HFFc6 (cell line): ENCODE results near the gene CYP27C1. TPM values are rescaled to one million over a fixed set of nuclear protein-coding genes. Genes with fewer than 3 reads are reported as not detected.

ENCODE experiments used
- DNase-seq: peaks from one replicate; pipeline ENCODE4 v3.0.0-alpha.2; 2018
- H3K27ac Mint-ChIP-seq: 2 replicates; pipeline ENCODE4 v1.8.0; 2020; ENCODE audit warnings: mild to moderate bottlenecking, mixed read lengths
- H3K27me3 Mint-ChIP-seq: 2 replicates; pipeline ENCODE4 v1.8.0; 2021; ENCODE audit warnings: mild to moderate bottlenecking, moderate library complexity, mixed read lengths; ENCODE audit not compliant: insufficient read depth
- H3K36me3 Mint-ChIP-seq: 2 replicates; pipeline ENCODE4 v1.8.0; 2021; ENCODE audit warnings: low read depth, mixed read lengths
- H3K4me1 Mint-ChIP-seq: 2 replicates; pipeline ENCODE4 v1.8.0; 2020; ENCODE audit warnings: low read depth, mixed read lengths
- H3K4me3 Mint-ChIP-seq: 2 replicates; pipeline ENCODE4 v1.8.0; 2020; ENCODE audit warnings: mild to moderate bottlenecking, moderate library complexity, mixed read lengths
- H3K9me3 Mint-ChIP-seq: 2 replicates; pipeline ENCODE4 v1.8.0; 2020; ENCODE audit warnings: mild to moderate bottlenecking, mixed read lengths
- CTCF ChIP-seq: fragments of 200-600 bp; sonication (generic); IDR thresholded peaks from 2 replicates; pipeline ENCODE4 v1.5.0; 2021; ENCODE audit warnings: antibody characterized with exemption, mild to moderate bottlenecking
- total RNA-seq, 6 experiments: library from RNA; stranded (reverse); fragmentation: NEBNext Ultra II Directional; extraction: Animal tissue kit (Norgen Biotek cat#: 25700); gene quantifications; 2 replicates in 1 of 6; 3 replicates in 5 of 6; pipeline ENCODE4 v1.2.3, GENCODE V29; 2021

The CYP27C1 gene
- total RNA-seq, 6 experiments from 2014 or later = 0.09 to 0.17 (median 0.13) TPM

- H3K27me3 Mint-ChIP-seq = peaks cover 15% of the 10 kb centered on the region
- H3K9me3 Mint-ChIP-seq = peaks cover 18% of the 10 kb centered on the region
- TF ChIP-seq CTCF = no peak
- no peak overlapping the region for H3K4me3 Mint-ChIP-seq
- no peak overlapping the region for H3K27ac Mint-ChIP-seq
- H3K4me1 Mint-ChIP-seq = no peaks in the 10 kb centered on the region
- no peak for DNase-seq
- peaks cover 16% of the 10 kb centered on the region for H3K36me3 Mint-ChIP-seq
These were observed 15.1 kb upstream of the CYP27C1 start for GRCh38 chr2:127235082-127235702.

GRCh38 chr2:127233710-127234109, 13.6 kb upstream of the CYP27C1 start:
- H3K4me1 Mint-ChIP-seq = no peaks in the 10 kb centered on the region

GRCh38 chr2:127231130-127231865, 11.2 kb upstream of the CYP27C1 start:
- H3K36me3 Mint-ChIP-seq = no peaks in the 10 kb centered on the region
- DNase-seq = no peak

More at GRCh38 chr2:127233710-127234109, 13.6 kb upstream of the CYP27C1 start:
- Mint-ChIP-seq H3K4me3 (no peak overlapping the region), H3K27ac (no peak overlapping the region), H3K36me3 (peaks cover 16% of the 10 kb centered on the region), H3K27me3 (peaks cover 17% of the 10 kb centered on the region), H3K9me3 (peaks cover 18% of the 10 kb centered on the region)
- TF ChIP-seq CTCF = no peak
- no peak for DNase-seq

GRCh38 chr2:127229555-127229954, 9.5 kb upstream of the CYP27C1 start:
- no peak overlapping the region for H3K27ac Mint-ChIP-seq
- no peak overlapping the region for H3K4me3 Mint-ChIP-seq
- H3K27me3 Mint-ChIP-seq = peaks cover 13% of the 10 kb centered on the region
- peaks cover 34% of the 10 kb centered on the region for H3K4me1 Mint-ChIP-seq
- no peaks in the 10 kb centered on the region for H3K9me3 Mint-ChIP-seq
- no peak for TF ChIP-seq CTCF
- no peak for DNase-seq
- H3K36me3 Mint-ChIP-seq = no peaks in the 10 kb centered on the region

More at GRCh38 chr2:127231130-127231865, 11.2 kb upstream of the CYP27C1 start:
- TF ChIP-seq CTCF = no peak
- peaks cover 16% of the 10 kb centered on the region for H3K4me1 Mint-ChIP-seq
- H3K4me3 Mint-ChIP-seq = no peak overlapping the region
- H3K27ac Mint-ChIP-seq = no peak overlapping the region
- H3K27me3 Mint-ChIP-seq = peaks cover 14% of the 10 kb centered on the region
- no peaks in the 10 kb centered on the region for H3K9me3 Mint-ChIP-seq

- no peak for TF ChIP-seq CTCF
- Mint-ChIP-seq H3K36me3 (no peaks in the 10 kb centered on the region), H3K27me3 (peaks cover 16% of the 10 kb centered on the region), H3K9me3 (no peaks in the 10 kb centered on the region), H3K4me1 (peaks cover 34% of the 10 kb centered on the region), H3K27ac (no peak overlapping the region), H3K4me3 (no peak overlapping the region)
- no peak for DNase-seq
These were observed 8.0 kb upstream of the CYP27C1 start for GRCh38 chr2:127228102-127228501.
